Measurements from ENCODE around the gene RAB31. TPM values are rescaled to one million over a fixed set of nuclear protein-coding genes. Genes with fewer than 3 reads are reported as not detected.

Gene RAB31
- polyA plus RNA-seq, 1 of the 3 experiments (the other 2 are of a cell fraction) = 23.0 TPM

DNA sequence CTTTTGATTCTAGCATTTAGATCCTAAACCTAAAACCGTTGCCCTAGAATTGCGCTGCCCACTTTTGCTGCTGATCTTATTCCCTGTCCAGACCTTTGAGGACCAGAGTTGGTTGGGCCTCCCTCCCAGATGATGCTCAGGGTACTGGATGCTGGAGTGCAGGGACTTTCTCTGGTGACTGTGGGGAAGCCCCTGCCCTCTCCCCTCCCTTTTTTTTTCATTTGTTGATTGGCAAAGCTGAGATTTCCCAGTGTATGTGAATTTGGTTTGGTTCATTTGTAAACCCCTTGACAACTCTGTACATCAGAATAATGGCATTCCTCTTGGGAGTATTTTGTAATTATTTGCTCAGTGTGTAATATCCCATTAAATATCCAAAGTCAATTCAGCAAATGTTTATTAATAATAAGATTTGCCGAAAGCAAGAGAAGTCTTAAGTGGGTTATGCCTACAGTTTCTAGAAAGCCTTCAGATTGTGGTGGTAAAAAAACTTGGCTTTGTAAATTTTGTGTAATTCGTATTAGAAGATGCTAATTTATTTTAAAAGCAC, 28.3 kb downstream of the RAB31 start:
- Histone ChIP-seq H3K36me3 (replicated peaks in 1 of 2; ENCODE audit: control insufficient read depth in 1 of 2, insufficient read depth in 2 of 2, low read length in 1 of 2) (peaks cover 0 to 12% of the 10 kb centered on the region in 2 experiments), H3F3A (replicated peaks; ENCODE audit: insufficient read depth) (peaks cover 7% of the 10 kb centered on the region), H3K9me2 (no peaks in the 10 kb centered on the region), H4K20me1 (ENCODE audit: insufficient read depth) (no peaks in the 10 kb centered on the region), H3K27me3 (ENCODE audit: insufficient read depth) (no peaks in the 10 kb centered on the region), H3K4me1 (ENCODE audit: control insufficient read depth in 1 of 2, insufficient read depth in 2 of 2, low read depth in 1 of 2, low read length in 1 of 2) (peaks cover 17 to 18% of the 10 kb centered on the region in 2 experiments; a peak in 3 of 4 replicates), H3K4me2 (no peak overlapping the region), H3K27ac (ENCODE audit: low read depth in 2 of 2, low read length in 1 of 2) (peak overlapping the region in 1 of 2 experiments; percentile 77; a peak in 1 of 4 replicates), H3K4me3 (ENCODE audit: low read depth in 2 of 2, low read length in 1 of 2) (no peak overlapping the region), H2AFZ (ENCODE audit: low read depth) (no peak overlapping the region), H3K79me2 (ENCODE audit: insufficient read depth) (peaks cover 35% of the 10 kb centered on the region), H3K9ac (no peak overlapping the region), H3K9me3 (no peaks in the 10 kb centered on the region)
- no peak for TF ChIP-seq TEAD4 (IDR thresholded peaks at IDR 0.05; ENCODE audit: borderline replicate concordance, insufficient read depth)
- no peak for TF ChIP-seq CHD2 (IDR thresholded peaks at IDR 0.05; ENCODE audit: low read length, partially characterized antibody)
- no peak for TF ChIP-seq GABPA (IDR thresholded peaks at IDR 0.05; ENCODE audit: low read depth)
- no peak for TF ChIP-seq RCOR1 (IDR thresholded peaks at IDR 0.05; ENCODE audit: low read length)
- no peak for TF ChIP-seq POLR2AphosphoS5 (IDR thresholded peaks at IDR 0.05; ENCODE audit: low read depth, low read length)
- TF ChIP-seq, protein P1, sequence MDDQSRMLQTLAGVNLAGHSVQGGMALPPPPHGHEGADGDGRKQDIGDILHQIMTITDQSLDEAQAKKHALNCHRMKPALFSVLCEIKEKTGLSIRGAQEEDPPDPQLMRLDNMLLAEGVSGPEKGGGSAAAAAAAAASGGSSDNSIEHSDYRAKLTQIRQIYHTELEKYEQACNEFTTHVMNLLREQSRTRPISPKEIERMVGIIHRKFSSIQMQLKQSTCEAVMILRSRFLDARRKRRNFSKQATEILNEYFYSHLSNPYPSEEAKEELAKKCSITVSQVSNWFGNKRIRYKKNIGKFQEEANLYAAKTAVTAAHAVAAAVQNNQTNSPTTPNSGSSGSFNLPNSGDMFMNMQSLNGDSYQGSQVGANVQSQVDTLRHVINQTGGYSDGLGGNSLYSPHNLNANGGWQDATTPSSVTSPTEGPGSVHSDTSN (IDR thresholded peaks at IDR 0.05) = no peak
- TF ChIP-seq, protein P2, sequence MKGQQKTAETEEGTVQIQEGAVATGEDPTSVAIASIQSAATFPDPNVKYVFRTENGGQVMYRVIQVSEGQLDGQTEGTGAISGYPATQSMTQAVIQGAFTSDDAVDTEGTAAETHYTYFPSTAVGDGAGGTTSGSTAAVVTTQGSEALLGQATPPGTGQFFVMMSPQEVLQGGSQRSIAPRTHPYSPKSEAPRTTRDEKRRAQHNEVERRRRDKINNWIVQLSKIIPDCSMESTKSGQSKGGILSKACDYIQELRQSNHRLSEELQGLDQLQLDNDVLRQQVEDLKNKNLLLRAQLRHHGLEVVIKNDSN (IDR thresholded peaks at IDR 0.05; ENCODE audit: borderline replicate concordance, low read depth) = no peak
- CTCF ChIA-PET = interaction anchor here (0.6 to 0.8 kb wide), 2 partner anchors 124 to 259 kb away, joined by 3 read pairs; no protein-coding TSS in a partner anchor
- DNase-seq = no peak
- POLR2A ChIA-PET = no interaction called here
- 64% methylated on average over 4 of the region's 4 CpGs for WGBS (ENCODE audit: low lambda C conversion rate)

DNA sequence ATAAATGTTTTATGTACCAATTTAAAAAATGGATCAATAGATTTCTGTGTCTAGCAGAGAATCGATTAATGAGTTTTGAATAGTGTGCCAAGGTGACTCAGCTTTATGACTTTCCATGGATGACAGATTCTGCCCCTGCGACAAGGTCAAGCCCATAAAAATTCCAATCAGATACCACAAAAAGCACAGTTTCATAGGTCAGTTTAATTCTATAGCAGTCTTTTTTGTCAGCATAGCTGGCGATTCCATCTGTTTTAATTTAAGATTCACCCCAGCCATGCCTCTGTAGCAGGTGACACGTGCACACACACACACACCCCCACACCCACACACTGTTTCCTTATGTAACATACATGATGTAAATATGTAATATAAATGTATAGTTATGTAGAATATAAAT, 28.9 kb downstream of the RAB31 start:
- Histone ChIP-seq H3K36me3 (replicated peaks in 1 of 2; ENCODE audit: control insufficient read depth in 1 of 2, insufficient read depth in 2 of 2, low read length in 1 of 2) (peaks cover 0 to 12% of the 10 kb centered on the region in 2 experiments), H3K4me2 (no peak overlapping the region), H3K4me3 (ENCODE audit: low read depth in 2 of 2, low read length in 1 of 2) (no peak overlapping the region), H3K79me2 (ENCODE audit: insufficient read depth) (peaks cover 35% of the 10 kb centered on the region), H2AFZ (ENCODE audit: low read depth) (no peak overlapping the region), H3K9me3 (no peaks in the 10 kb centered on the region), H3K27me3 (ENCODE audit: insufficient read depth) (no peaks in the 10 kb centered on the region), H3K9me2 (no peaks in the 10 kb centered on the region), H3K9ac (no peak overlapping the region; the same call in 1 of the 2 replicates), H3F3A (replicated peaks; ENCODE audit: insufficient read depth) (peaks cover 7% of the 10 kb centered on the region), H3K27ac (ENCODE audit: low read depth in 2 of 2, low read length in 1 of 2) (peak overlapping the region; percentile 33 to 77), H4K20me1 (ENCODE audit: insufficient read depth) (no peaks in the 10 kb centered on the region), H3K4me1 (ENCODE audit: control insufficient read depth in 1 of 2, insufficient read depth in 2 of 2, low read depth in 1 of 2, low read length in 1 of 2) (peaks cover 17 to 25% of the 10 kb centered on the region in 2 experiments)
- peak; percentile 35; the same call in 1 of the 2 replicates for TF ChIP-seq JUND (IDR thresholded peaks at IDR 0.05)
- TF ChIP-seq GABPA (IDR thresholded peaks at IDR 0.05; ENCODE audit: low read depth) = no peak
- peak; percentile 84 for TF ChIP-seq MXI1 (IDR thresholded peaks at IDR 0.05; ENCODE audit: low read depth, low read length)
- no peak for TF ChIP-seq POLR2AphosphoS5 (IDR thresholded peaks at IDR 0.05; ENCODE audit: low read depth, low read length)
- TF ChIP-seq, protein P1 (IDR thresholded peaks at IDR 0.05) = peak; percentile 50; the same call in 1 of the 2 replicates
- peak; percentile 45; the same call in 1 of the 2 replicates for TF ChIP-seq NFIC (IDR thresholded peaks at IDR 0.05; ENCODE audit: borderline replicate concordance)
- peak; percentile 51 for TF ChIP-seq TCF12 (IDR thresholded peaks at IDR 0.05)
- no peak for TF ChIP-seq ELF1 (IDR thresholded peaks at IDR 0.05)
- peak; percentile 31; the same call in 1 of the 2 replicates for TF ChIP-seq TEAD4 (IDR thresholded peaks at IDR 0.05; ENCODE audit: borderline replicate concordance, insufficient read depth)
- peak; percentile 46; the same call in 1 of the 2 replicates for TF ChIP-seq GATA2 (CRISPR knock-in tag; IDR thresholded peaks at IDR 0.05)
- TF ChIP-seq FOSL2 (IDR thresholded peaks at IDR 0.05; ENCODE audit: borderline replicate concordance, low read depth) = peak; percentile 11; the same call in 1 of the 2 replicates
- 20% methylated on average over 4 of the region's 4 CpGs for WGBS (ENCODE audit: low lambda C conversion rate)
- ChIA-PET POLR2A (no interaction called here), CTCF (interaction anchor here (0.6 to 1.2 kb wide), 2 partner anchors 58 to 125 kb away, joined by 3 to 5 read pairs; no protein-coding TSS in a partner anchor)
- peak; percentile 50 for DNase-seq

Measured in SK-N-SH (cell line).